Lower leg skin (tissue), 4 donors: ENCODE results near the gene PSMG4. TPM values are rescaled to one million over a fixed set of nuclear protein-coding genes. Genes with fewer than 3 reads are reported as not detected.

Experiments
- DNase-seq, 2 donors: peaks; one replicate each; pipeline ENCODE4 v3.0.0-alpha.2; 2019; ENCODE audit warnings: low spot score in 2 of 2
- H3K4me3 ChIP-seq: fragments of 200-600 bp; sonication (generic); 2 replicates; pipeline ENCODE4 v1.5.1; 2017; ENCODE audit warnings: mild to moderate bottlenecking, low read depth; ENCODE audit not compliant: poor library complexity, severe bottlenecking
- POLR2A ChIP-seq, 2 donors: fragments of 450-650 bp; IDR thresholded peaks; one replicate each; pipeline ENCODE4 v1.6.1; 2016 to 2017; ENCODE audit warnings: antibody characterized with exemption in 2 of 2, mild to moderate bottlenecking in 1 of 2, moderate library complexity in 1 of 2
- WGBS, 2 donors: methylation state at CpG; one replicate each; pipeline ENCODE4 v1.1.5; 2018; 5-methylcytosine and 5-hydroxymethylcytosine counted together
- intact Hi-C: fragments of 100-400 bp; cut with DNase I; formaldehyde crosslinking; loops from one replicate; pipeline ENCODE4 v1.15.0; 2023; ENCODE audit warnings: low total_unique reads
- total RNA-seq, 4 donors: library from RNA; depleted of rRNA; stranded (reverse); fragments of >200 nt; gene quantifications; one replicate each; pipeline ENCODE4 v1.1.0, GENCODE V29; 2016
- TF ChIP-seq, protein P1 (sequence below), 3 donors: fragments of 450-650 bp; IDR thresholded peaks; one replicate each; pipeline ENCODE4 v1.5.1; 2016; ENCODE audit warnings: antibody characterized with exemption in 3 of 3, mild to moderate bottlenecking in 3 of 3, moderate library complexity in 2 of 3

Gene PSMG4
- total RNA-seq, 4 donors from 2014 or later: 16.2 to 22.1 (median 19.1) TPM

DNA sequence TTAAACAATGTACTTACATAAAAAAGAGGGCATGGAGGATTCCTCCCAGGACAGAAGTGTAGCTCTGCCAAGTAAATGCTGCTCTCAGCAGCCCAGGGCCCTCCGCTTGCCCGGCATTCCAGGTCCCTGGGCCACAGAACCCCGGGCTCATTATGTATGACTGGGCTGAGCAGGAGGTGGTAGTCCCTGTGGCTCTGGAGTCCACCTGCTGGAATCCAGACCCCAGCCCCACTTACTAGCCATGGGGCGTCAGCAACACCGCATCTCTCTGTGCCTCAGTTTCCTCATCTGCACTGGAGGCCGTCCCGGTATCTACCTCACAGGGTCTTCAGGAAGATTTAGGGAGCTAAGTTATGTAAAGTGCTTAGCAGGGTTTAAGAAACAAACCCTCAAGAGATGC is 55.4 kb downstream of the PSMG4 start:
- intact Hi-C loops: no loop called here
- WGBS, 2 donors: 90 to 91% methylated on average over 7 of the region's 7 CpGs
- H3K4me3 ChIP-seq: no peak overlapping the region
- DNase-seq: peak in 1 of 2 donors; percentile 70
- TF ChIP-seq, protein P1, sequence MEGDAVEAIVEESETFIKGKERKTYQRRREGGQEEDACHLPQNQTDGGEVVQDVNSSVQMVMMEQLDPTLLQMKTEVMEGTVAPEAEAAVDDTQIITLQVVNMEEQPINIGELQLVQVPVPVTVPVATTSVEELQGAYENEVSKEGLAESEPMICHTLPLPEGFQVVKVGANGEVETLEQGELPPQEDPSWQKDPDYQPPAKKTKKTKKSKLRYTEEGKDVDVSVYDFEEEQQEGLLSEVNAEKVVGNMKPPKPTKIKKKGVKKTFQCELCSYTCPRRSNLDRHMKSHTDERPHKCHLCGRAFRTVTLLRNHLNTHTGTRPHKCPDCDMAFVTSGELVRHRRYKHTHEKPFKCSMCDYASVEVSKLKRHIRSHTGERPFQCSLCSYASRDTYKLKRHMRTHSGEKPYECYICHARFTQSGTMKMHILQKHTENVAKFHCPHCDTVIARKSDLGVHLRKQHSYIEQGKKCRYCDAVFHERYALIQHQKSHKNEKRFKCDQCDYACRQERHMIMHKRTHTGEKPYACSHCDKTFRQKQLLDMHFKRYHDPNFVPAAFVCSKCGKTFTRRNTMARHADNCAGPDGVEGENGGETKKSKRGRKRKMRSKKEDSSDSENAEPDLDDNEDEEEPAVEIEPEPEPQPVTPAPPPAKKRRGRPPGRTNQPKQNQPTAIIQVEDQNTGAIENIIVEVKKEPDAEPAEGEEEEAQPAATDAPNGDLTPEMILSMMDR (IDR thresholded peaks at IDR 0.05): no peak
- no peak for TF ChIP-seq POLR2A (IDR thresholded peaks at IDR 0.05)

DNA sequence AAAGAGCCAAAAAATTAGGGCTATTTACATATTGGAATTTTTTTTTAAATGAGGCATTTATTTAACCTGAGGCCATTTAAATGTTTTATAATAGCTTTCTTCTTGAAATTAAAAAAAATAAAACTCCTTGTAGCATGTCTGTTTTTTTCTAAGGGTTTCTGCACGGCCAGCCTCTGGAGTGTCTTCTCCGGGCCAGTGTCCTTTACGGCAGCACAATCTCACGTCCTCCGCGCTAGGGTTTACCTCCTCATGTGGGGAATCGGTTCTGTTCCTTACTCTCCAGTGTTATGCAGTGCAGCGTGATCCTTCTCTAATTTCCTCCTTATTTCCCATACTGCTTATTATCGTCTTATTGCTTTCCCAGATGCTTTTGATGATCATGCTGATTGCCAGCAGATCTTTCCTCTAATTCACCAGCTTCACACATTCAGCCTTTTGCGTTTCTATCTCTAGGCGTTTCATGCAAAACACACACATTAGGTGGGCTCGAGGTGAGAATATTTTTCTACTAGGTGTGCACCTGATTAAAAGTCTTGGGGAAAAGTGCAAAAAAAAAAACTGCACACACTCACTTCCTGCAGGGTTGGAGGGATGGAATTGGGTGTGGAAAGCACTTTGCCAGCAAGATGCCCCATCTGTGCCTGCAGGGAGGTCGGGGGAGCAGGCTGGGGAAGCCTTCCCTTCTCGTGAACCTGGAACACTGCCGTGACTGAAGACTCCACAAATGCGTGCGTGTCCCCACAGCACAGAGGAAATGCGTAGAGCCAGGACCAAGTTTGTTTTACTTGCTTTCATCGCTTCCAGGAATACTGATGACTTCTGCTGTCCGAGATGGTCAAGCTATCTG is 56.1 kb downstream of the PSMG4 start:
- intact Hi-C loops: no loop called here
- H3K4me3 ChIP-seq: no peak overlapping the region
- no peak for TF ChIP-seq POLR2A (IDR thresholded peaks at IDR 0.05)
- TF ChIP-seq, protein P1 (IDR thresholded peaks at IDR 0.05): no peak
- peak in 1 of 2 donors; percentile 70 for DNase-seq
- 87 to 90% methylated on average over 20 of the region's 20 CpGs for WGBS, 2 donors

DNA sequence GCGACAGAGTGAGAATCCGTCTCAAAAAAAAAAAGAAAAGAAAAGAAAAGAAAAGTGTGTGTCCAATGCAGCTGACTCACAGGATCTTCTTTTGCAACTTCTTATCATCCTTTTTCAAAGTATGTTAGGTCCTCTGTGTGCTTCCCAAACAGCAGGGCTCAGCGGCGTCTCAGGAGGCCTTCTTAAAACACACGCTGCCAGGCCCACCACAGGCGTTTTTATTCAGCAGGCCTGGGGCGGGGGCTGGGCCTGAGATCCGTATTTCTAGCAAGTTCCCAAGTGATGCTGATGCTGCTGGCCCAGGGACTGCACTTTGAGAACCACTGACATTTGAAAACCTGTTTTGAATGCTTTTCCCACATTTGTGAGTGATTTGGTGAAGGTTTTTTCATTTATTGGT is 57.1 kb downstream of the PSMG4 start:
- no peak overlapping the region for H3K4me3 ChIP-seq
- TF ChIP-seq POLR2A (IDR thresholded peaks at IDR 0.05): no peak
- TF ChIP-seq, protein P1 (IDR thresholded peaks at IDR 0.05): no peak
- peak in 1 of 2 donors; percentile 49 for DNase-seq
- intact Hi-C loops: no loop called here
- WGBS, 2 donors: 89 to 94% methylated on average over 8 of the region's 8 CpGs

DNA sequence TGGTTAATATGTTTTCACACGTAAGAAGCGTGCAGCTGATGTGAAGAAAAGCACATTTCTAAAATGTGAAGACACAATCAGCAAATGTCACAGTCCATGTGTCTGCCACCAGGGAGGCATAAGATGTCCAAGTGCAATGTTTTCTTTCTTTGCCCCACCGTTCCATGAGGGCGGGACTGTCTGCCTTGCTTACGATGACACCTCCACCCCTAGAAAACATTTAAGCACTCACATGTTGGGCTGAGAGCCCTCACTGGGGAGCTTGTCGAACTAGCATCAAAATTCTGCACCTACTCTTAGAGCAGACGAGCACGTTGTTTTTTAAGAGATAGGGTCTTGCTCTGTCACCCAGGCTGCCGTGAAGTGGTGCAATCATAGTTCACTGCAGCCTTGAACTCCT is 57.6 kb downstream of the PSMG4 start:
- WGBS, 2 donors: 96 to 100% methylated on average over 9 of the region's 9 CpGs
- intact Hi-C loops: no loop called here
- DNase-seq: peak in 1 of 2 donors; percentile 37
- H3K4me3 ChIP-seq: no peak overlapping the region
- TF ChIP-seq, protein P1 (IDR thresholded peaks at IDR 0.05): no peak
- TF ChIP-seq POLR2A (IDR thresholded peaks at IDR 0.05): no peak

DNA sequence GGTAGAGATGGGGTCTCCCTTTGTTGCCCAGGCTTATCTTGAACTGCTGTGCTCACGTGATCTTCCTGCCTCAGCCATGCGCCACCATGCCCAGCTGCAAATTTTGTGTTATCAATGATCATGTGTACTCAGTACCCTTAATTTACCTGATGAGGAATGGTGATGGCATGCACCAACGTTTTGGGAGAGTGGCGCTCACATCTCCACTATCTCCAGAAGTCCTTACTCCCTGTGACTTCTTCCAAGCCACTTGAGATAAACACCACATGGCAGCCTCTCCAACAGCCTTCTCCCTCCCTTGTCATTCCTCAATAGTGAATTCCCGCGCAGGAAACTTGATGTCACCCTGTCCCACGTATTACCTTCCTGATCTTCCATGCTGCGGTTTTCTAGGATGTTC is 58.1 kb downstream of the PSMG4 start:
- DNase-seq: peak in 1 of 2 donors; percentile 32
- intact Hi-C loops: no loop called here
- H3K4me3 ChIP-seq: no peak overlapping the region
- WGBS, 2 donors: 86 to 90% methylated on average over 8 of the region's 8 CpGs
- no peak for TF ChIP-seq POLR2A (IDR thresholded peaks at IDR 0.05)
- TF ChIP-seq, protein P1 (IDR thresholded peaks at IDR 0.05): no peak

Other genes starting within 250 kb of the PSMG4 start
- 10 to 100 TPM; 28.2 to 37.2 (median 29.5) TPM for gene RIPK1, start 190.5 kb upstream of the PSMG4 start, total RNA-seq
- 10 to 100 TPM; 14.9 to 30.4 (median 23.3) TPM for gene BPHL, start 140.2 kb upstream of the PSMG4 start, total RNA-seq
- gene TUBB2A, start 101.4 kb upstream of the PSMG4 start, total RNA-seq: 100 to 1,000 TPM; 104 to 219 (median 142) TPM
- 10 to 100 TPM in 2 of 4 donors, 1 to 10 TPM in 2; 1.0 to 14.6 (median 7.5) TPM for gene TUBB2B, start 31.3 kb upstream of the PSMG4 start, total RNA-seq
- gene SLC22A23, start 198.1 kb downstream of the PSMG4 start, total RNA-seq: 10 to 100 TPM; 29.2 to 50.7 (median 43.2) TPM